HUES64 (cell line): ENCODE data around the gene SPNS3.

Experiments
- H3K27ac ChIP-seq: 2 replicates; pipeline ENCODE4 v1.7.0; 2013; ENCODE audit warnings: low read depth, low read length, inconsistent platforms
- H3K27me3 ChIP-seq: 2 replicates; pipeline ENCODE4 v1.6.1; 2013; ENCODE audit warnings: mild to moderate bottlenecking, low read length; ENCODE audit not compliant: insufficient read depth
- H3K36me3 ChIP-seq: 2 replicates; pipeline ENCODE4 v1.6.1; 2013; ENCODE audit warnings: mild to moderate bottlenecking, low read length; ENCODE audit not compliant: insufficient read depth
- H3K4me1 ChIP-seq: 2 replicates; pipeline ENCODE4 v1.6.1; 2013; ENCODE audit warnings: mild to moderate bottlenecking, low read length, moderate library complexity; ENCODE audit not compliant: insufficient read depth
- H3K4me3 ChIP-seq: 2 replicates; pipeline ENCODE4 v1.5.1; 2013; ENCODE audit warnings: mild to moderate bottlenecking, low read length, moderate library complexity
- H3K9ac ChIP-seq: 2 replicates; pipeline ENCODE4 v1.6.1; 2013; ENCODE audit warnings: mild to moderate bottlenecking, low read depth, low read length
- H3K9me3 ChIP-seq: 2 replicates; pipeline ENCODE4 v1.6.1; 2013; ENCODE audit warnings: low read depth, low read length; ENCODE audit not compliant: insufficient read depth
- WGBS: fragments of 150-250, 120-280 bp; methylation state at CpG from one replicate; pipeline ENCODE4 v1.1.7; 2013; ENCODE audit warnings: missing lambda C conversion rate; 5-methylcytosine and 5-hydroxymethylcytosine counted together

SPNS3 gene

GRCh38 chr17:4480929-4481898 lies 47.5 kb downstream of the SPNS3 start:
- Histone ChIP-seq H3K27ac (no peak overlapping the region), H3K9ac (peak overlapping the region; percentile 24; the same call in 1 of the 2 replicates)

GRCh38 chr17:4482338-4483011 lies 48.7 kb downstream of the SPNS3 start:
- H3K27ac ChIP-seq = no peak overlapping the region
- WGBS = 93% methylated on average over 16 of the region's 16 CpGs

More at GRCh38 chr17:4480929-4481898, 47.5 kb downstream of the SPNS3 start:
- WGBS = 68% methylated on average over 14 of the region's 14 CpGs
- H3K36me3 ChIP-seq = no peaks in the 10 kb centered on the region
- H3K27me3 ChIP-seq = no peaks in the 10 kb centered on the region
- no peak overlapping the region for H3K4me3 ChIP-seq
- 0 out of 2 replicates have a peak, but pooled peaks cover 6% of the 10 kb centered on the region for H3K4me1 ChIP-seq
- no peaks in the 10 kb centered on the region for H3K9me3 ChIP-seq

GRCh38 chr17:4483012-4483840 lies 49.5 kb downstream of the SPNS3 start:
- H3K36me3 ChIP-seq = no peaks in the 10 kb centered on the region
- no peak overlapping the region for H3K4me3 ChIP-seq
- H3K9me3 ChIP-seq = no peaks in the 10 kb centered on the region
- 0 out of 2 replicates have a peak, but pooled peaks cover 6% of the 10 kb centered on the region for H3K4me1 ChIP-seq
- no peaks in the 10 kb centered on the region for H3K27me3 ChIP-seq
- no peak overlapping the region for H3K9ac ChIP-seq
- 83% methylated on average over 13 of the region's 13 CpGs for WGBS
- H3K27ac ChIP-seq = no peak overlapping the region

More at GRCh38 chr17:4482338-4483011, 48.7 kb downstream of the SPNS3 start:
- Histone ChIP-seq H3K4me3 (no peak overlapping the region), H3K36me3 (no peaks in the 10 kb centered on the region), H3K4me1 (0 out of 2 replicates have a peak, but pooled peaks cover 6% of the 10 kb centered on the region), H3K27me3 (no peaks in the 10 kb centered on the region), H3K9ac (no peak overlapping the region), H3K9me3 (no peaks in the 10 kb centered on the region)

GRCh38 chr17:4485676-4486646 lies 52.2 kb downstream of the SPNS3 start:
- 93% methylated on average over 31 of the region's 31 CpGs for WGBS
- Histone ChIP-seq H3K9ac (no peak overlapping the region), H3K36me3 (no peaks in the 10 kb centered on the region), H3K27ac (no peak overlapping the region), H3K9me3 (no peaks in the 10 kb centered on the region), H3K4me3 (no peak overlapping the region), H3K27me3 (no peaks in the 10 kb centered on the region), H3K4me1 (0 out of 2 replicates have a peak, but pooled peaks cover 3% of the 10 kb centered on the region)

GRCh38 chr17:4487296-4487695 lies 53.6 kb downstream of the SPNS3 start:
- no peak overlapping the region for H3K9ac ChIP-seq
- H3K36me3 ChIP-seq = no peaks in the 10 kb centered on the region
- H3K9me3 ChIP-seq = no peaks in the 10 kb centered on the region
- no peaks in the 10 kb centered on the region for H3K4me1 ChIP-seq
- H3K27ac ChIP-seq = no peak overlapping the region
- 90% methylated on average over 8 of the region's 8 CpGs for WGBS
- H3K27me3 ChIP-seq = no peaks in the 10 kb centered on the region
- no peak overlapping the region for H3K4me3 ChIP-seq

GRCh38 chr17:4487820-4488716 lies 54.3 kb downstream of the SPNS3 start:
- H3K4me3 ChIP-seq = no peak overlapping the region
- no peak overlapping the region for H3K27ac ChIP-seq
- no peaks in the 10 kb centered on the region for H3K4me1 ChIP-seq
- no peaks in the 10 kb centered on the region for H3K36me3 ChIP-seq
- H3K27me3 ChIP-seq = no peaks in the 10 kb centered on the region
- H3K9ac ChIP-seq = no peak overlapping the region
- H3K9me3 ChIP-seq = no peaks in the 10 kb centered on the region
- 88% methylated on average over 24 of the region's 24 CpGs for whole genome bisulfite sequencing

- WGBS = 95% methylated on average over 15 of the region's 15 CpGs
- H3K9ac ChIP-seq = no peak overlapping the region
- H3K4me3 ChIP-seq = no peak overlapping the region
- no peaks in the 10 kb centered on the region for H3K36me3 ChIP-seq
- no peaks in the 10 kb centered on the region for H3K9me3 ChIP-seq
- no peaks in the 10 kb centered on the region for H3K4me1 ChIP-seq
- H3K27ac ChIP-seq = no peak overlapping the region
- no peaks in the 10 kb centered on the region for H3K27me3 ChIP-seq
Measured at GRCh38 chr17:4488989-4489595, 55.4 kb downstream of the SPNS3 start.

- no peak overlapping the region for H3K9ac ChIP-seq
- WGBS = 86% methylated on average over 9 of the region's 9 CpGs
- no peaks in the 10 kb centered on the region for H3K9me3 ChIP-seq
Measured at GRCh38 chr17:4490109-4490591, 56.4 kb downstream of the SPNS3 start.

GRCh38 chr17:4490637-4491061 lies 56.9 kb downstream of the SPNS3 start:
- no peaks in the 10 kb centered on the region for H3K9me3 ChIP-seq
- H3K4me3 ChIP-seq = no peak overlapping the region
- no peak overlapping the region for H3K27ac ChIP-seq
- H3K9ac ChIP-seq = no peak overlapping the region
- WGBS = 79% methylated on average over 5 of the region's 7 CpGs
- H3K27me3 ChIP-seq = no peaks in the 10 kb centered on the region
- H3K4me1 ChIP-seq = no peaks in the 10 kb centered on the region
- no peaks in the 10 kb centered on the region for H3K36me3 ChIP-seq

More at GRCh38 chr17:4490109-4490591, 56.4 kb downstream of the SPNS3 start:
- no peaks in the 10 kb centered on the region for H3K36me3 ChIP-seq
- H3K27ac ChIP-seq = no peak overlapping the region
- H3K27me3 ChIP-seq = no peaks in the 10 kb centered on the region
- H3K4me3 ChIP-seq = no peak overlapping the region
- H3K4me1 ChIP-seq = no peaks in the 10 kb centered on the region
